Activated naive CD4-positive, alpha-beta T cell treated with Interleukin-2 at 50 U/mL for 16 hours (primary cell): ENCODE results near the gene RASGRP2.

Experiments used
- DNase-seq: peaks from one replicate; pipeline ENCODE4 v3.0.0-alpha.2; 2020

Gene RASGRP2

DNA sequence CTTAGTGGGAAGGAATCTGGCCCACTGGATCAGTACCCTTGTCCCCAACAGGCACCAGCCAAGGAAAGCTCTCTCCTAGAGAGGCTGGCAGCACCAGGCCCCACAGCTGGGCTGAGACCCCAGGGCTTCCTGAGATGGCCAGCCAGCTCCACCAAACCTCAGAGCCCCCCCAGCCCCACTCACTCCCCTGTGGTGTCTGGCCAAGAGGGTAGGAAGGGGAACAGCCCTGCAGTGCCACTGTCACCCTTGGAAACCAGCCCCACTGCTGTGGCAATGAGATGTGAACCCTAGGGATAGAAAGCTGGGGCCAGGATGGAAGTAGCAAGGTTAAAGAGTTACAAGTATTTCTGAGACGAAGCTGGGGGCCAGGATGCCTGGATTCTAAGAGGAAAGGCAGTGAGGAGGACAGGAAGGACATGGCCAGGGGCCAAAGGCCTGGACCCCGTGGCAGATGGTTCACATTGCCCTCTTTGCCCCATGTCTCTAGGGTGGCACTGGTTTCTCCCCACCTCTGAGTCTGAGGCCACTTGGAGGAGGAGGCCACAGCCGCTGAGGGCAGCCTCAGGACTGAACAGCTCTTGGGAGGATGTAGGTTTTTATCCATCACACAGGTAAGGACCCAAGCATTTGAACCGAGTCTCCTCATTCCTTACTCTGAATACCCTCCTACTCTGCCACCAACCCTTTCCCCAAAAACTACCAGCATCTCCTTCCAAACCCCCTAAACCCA is 49.8 kb downstream of the RASGRP2 start:
- DNase-seq: no peak

DNA sequence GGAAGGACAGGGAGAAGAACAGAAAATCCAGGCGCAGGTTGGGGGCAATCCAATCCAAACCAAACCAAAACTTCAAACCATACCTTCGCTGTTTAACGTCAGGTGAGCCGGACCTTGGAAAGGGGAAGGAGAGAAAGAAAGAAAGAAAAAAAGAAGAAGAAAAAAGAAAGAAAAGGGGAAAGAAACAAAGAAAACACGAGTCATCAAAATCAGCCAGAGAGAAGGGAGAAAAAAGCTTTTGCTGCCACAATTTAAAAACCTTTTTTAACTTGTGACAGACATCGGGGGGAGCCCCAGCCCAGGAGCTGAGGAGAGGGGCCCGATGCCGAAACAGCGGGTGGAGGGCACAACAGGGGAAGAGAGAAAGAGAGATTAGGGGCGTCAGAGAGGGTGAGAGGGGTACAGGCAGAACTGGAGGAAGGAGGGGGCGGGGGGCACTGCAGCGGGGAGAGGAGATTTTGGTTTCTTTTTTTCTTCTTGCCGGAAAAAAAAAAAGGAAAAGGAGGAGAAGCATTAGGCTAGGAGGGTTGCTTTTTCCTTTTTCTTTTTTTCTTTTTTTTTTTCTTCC is 51.1 kb downstream of the RASGRP2 start:
- DNase-seq: no peak

DNA sequence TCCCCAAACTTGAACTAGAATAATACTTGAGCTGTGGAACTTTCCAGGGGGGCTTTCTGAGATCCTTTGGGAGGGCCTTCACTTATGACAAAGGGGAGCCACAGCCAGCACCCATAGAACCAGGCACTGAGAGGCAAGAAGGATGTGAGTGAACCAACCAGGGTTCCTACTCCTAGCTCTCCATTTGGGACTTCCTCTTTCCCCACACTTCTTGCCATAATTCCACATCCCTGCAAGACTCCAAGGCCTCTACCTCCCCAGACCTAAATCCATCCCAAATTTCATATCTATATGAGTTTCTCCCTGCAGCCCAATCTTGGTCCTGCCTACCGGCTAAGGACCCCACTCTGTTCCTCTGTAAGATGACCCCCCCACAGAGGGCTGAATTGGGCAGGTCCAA is 52.4 kb downstream of the RASGRP2 start:
- DNase-seq: no peak

DNA sequence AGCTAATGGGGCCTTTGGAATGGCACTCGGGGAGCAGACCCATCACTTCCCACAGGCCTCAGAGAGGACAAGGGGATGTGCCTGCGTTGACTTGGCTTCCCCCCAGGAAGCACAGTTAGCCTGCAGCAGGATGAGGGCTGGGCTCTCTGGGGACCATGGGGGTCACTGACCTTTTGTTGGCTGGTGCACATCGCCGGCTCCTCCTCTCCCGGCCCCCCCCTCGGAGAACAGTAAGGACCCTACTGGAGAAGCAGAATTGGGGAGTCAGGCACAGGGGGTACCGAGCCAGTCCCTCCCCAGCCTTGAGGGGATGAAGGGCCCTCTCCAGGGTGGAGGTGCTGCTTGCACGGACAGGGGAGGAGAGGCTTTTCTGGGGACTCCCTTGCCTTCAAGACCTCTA is 53.7 kb downstream of the RASGRP2 start:
- DNase-seq: no peak

DNA sequence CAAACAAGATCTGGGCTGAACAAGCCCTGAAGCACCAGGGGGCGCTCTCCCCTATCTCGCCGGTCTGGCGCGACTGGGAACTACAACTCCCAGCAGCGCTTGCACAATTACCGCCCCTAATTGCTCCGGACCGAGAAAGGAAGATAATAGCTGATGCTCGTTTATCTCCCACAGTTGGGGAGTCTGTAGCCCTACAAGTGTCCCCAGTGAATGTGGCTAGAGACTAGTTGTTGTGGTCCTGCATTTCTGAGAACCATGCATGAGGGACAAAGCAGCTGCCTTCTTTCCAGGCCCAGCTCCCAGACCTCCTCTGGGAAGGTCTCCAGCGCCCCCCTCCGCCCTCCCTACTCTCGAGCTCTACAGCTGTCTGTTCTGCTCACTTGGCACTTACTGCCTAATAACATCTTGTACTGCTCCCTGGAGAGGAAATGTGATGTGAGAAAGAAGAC is 55.4 kb downstream of the RASGRP2 start:
- DNase-seq: peak; percentile 90

DNA sequence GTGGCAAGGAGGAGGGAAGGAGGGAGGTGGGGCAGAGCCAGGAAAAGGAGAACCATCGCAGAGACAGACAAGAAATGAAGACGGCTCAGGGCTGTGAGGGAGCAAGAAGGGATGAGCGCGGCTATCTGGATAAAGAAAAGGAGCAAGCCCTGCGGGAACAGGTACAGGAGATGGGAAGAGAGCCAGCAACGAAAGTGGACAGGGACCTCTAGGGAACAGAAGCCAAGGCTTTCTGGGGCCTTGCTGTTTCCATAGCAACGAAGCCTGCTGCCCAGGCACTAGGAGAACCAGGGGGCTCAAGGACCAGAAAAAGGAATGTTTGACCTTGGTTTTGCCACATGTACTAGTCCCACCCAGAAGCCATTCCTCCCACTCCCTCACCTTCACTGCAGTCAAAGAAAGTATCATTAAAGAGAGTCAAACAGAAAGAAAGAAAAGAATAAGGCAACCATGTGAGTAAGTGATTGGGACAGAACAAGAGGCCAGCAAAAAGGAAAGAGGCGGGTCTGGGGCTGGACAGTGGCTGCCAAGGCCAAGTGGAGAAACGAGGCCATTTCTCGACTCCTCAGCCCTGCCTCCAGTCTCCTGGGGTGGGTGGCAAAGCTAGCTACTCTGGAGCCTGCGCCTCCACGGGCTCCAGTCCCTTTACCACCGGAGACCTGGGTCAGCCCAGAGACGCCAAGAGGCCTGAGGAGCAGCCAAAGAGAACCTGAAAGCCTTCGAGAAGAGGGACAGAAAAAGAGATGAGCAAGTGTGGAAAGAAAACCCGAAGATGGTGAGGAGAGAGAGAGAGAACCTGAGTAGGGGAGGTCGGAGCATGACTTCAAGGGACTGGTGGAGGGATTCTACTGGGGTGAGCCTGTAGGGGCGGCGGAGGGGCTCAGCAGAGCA is 56.1 kb downstream of the RASGRP2 start:
- no peak for DNase-seq

DNA sequence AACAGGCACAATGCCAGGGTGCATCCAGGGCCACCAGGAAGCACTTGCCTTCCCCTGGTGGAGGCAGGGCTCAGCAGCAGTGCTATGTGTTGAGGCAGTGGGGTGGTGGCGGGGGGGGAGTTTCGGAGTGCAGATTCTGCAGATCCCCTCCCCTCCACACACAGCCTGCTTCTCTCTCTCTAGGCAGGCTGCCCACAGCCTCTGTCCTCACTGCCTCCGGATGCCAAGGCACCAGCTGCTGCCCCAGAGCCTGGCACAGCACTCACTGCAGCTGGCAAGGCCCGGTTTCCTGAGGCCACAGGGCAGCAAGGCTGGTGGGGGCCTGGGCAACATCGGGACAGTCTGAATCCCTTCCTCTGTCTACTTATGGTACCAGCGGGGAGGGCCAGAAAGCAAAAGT is 56.7 kb downstream of the RASGRP2 start:
- no peak for DNase-seq

DNA sequence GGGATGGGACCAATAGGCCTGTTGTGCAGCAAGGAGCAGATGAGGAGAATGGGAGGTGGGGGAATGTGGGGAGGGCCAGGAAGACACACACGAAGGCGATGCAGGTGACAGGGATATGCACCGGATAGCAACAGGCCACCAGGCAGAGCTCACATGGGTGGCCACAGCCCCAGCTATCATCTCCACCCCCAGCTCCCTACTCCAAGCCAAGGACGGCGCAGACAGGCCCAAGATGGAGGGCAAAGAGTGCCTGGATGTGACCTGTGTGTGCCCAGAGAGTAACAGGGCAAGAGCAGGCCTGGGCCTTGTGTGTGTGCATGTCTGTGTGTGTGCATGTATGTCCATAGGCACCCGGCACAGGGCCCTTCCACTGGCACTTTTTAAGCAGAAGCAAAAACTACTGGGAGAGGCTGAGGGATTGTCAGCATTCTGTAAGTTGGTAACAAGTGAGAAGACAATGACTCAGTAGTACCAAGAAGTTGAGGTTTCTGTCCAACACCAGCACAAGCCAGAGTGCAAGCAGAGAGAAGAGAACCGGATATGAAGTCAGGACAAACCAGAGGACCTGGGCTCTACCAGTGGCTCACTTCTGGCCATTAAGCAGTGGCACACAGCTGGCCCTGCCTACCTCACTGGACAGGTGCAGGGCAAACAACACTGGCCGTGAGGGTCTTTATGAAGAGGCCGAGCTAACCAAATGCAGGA is 57.3 kb downstream of the RASGRP2 start:
- DNase-seq: no peak

DNA sequence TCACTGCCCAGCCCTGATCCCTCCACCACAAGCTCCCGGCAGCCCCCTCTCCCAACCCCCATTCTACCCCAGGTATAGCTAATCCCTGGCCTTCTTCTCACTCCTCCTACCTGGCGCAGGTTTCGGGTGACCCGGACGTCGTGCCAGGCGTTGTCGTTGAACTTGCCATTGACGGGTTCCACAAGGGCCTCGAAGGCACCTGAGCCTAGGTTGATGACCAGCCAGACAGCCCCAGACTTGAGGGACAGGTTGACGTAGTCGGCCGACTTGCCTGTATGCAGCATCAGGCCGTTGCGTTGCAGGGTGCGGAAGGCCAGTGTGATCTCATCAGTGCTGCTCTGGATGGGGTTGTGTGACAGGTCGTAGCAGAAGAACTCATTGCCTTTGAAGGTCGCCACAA is 58.4 kb downstream of the RASGRP2 start:
- DNase-seq: no peak

DNA sequence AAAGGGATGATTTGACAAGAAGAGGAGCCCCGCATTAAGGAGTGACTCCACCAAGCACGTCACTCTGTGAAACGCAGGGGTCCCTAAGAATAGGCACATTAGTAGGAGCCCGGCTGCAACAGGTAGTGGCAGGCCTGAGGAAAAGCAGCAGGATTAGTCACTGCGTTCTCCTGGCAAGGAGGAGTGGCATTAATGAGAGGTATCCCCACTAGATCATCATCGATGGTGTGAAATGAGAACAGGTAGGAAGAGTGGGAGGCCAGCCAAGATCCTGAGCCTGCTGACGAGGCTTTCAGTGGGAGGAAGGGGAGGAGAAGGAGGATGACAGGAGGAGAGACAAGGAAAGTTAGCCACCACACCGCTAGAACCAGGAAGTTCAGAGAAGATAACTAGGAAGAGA is 59.6 kb downstream of the RASGRP2 start:
- DNase-seq: no peak

DNA sequence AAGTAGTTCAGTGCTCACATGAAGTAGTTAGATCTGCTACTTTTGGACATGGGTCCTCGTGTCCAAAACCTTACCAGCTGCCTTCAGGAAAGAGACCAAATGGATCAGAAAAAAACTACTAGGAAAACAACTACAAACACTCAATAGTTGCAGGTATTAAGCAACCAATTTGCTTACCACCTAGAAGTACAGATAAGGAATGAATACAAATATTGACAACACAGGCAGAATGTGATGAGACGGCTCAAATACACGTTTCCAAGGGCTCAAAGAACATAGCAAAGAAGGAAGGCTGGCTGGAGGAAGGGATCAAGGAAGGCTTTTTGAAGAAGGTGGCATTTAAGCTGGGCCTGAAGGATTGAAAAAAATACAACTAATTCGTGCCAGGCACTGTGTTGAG is 62.8 kb downstream of the RASGRP2 start:
- no peak for DNase-seq

DNA sequence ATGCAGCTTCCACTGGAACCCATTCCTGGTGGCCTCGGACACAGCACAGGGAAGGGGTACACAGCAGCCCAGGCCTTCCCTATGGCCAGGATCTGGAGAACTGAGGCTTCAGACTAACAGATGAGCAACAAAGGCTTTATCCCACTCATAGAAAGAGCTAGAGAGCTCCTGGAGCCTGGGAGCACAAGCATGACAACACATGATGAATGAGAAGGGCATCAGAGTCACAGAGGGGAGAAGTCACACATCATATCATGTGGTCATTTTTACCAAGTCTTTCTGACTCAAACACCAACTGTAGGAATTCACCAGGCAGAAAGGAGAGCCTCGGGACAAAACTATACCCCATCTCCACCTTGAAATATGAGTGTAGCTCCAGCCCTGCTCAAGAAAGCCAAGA is 64.1 kb downstream of the RASGRP2 start:
- no peak for DNase-seq

DNA sequence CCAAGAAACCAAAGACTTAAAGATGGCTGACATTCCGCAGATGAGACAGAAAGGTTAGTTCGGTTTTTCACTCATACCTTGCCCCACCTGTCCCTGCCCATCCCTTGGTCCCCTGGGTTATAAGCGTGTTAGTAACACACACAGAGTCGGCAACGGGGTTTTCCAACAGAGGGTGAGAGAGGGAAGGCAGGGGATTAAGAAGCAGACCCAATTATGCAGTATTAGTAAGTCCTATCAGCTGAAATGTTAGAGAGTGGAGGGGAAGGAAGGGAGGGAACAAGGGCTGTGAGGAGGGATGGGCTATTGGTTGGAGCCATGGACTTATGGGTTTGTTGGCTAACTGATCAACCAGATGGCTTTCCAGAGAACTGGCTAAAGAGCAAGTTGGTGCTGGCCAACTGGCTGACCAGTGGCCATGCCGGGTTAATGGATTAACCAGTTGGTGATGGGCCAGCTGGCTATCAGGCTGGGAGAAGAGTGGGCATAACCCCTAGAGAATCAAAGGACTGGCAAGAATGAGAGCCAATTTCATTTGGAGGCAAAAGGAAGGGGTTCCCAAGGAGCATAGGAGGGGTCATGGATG is 66.4 kb downstream of the RASGRP2 start:
- DNase-seq: no peak
